Colonic mucosa (tissue), 4 donors: Measurements from ENCODE around the gene TVP23A. TPM values are rescaled to one million over a fixed set of nuclear protein-coding genes. Genes with fewer than 3 reads are reported as not detected.

ENCODE experiments used
- DNase-seq: peaks from one replicate; pipeline ENCODE4 v3.0.0-alpha.2; 2020
- H3K27ac ChIP-seq: fragments of 200-600 bp; one replicate; pipeline ENCODE4 v1.8.0; 2021
- H3K27me3 ChIP-seq: fragments of 200-600 bp; one replicate; pipeline ENCODE4 v1.8.0; 2021
- H3K36me3 ChIP-seq: fragments of 200-600 bp; one replicate; pipeline ENCODE4 v1.8.0; 2021
- H3K4me1 ChIP-seq: fragments of 200-600 bp; one replicate; pipeline ENCODE4 v1.8.0; 2021; ENCODE audit warnings: mild to moderate bottlenecking
- H3K4me3 ChIP-seq: fragments of 200-600 bp; one replicate; pipeline ENCODE4 v1.8.0; 2021
- H3K9ac ChIP-seq, 2 donors: one replicate each; pipeline ENCODE4 v1.7.0; 2013; ENCODE audit warnings: control low read depth in 2 of 2, low read depth in 2 of 2, low read length in 2 of 2
- H3K9me3 ChIP-seq: fragments of 200-600 bp; one replicate; pipeline ENCODE4 v1.8.0; 2021
- CTCF ChIP-seq: fragments of 200-600 bp; IDR thresholded peaks from one replicate; pipeline ENCODE4 v1.8.0; 2022; ENCODE audit warnings: antibody characterized with exemption, mild to moderate bottlenecking
- intact Hi-C: fragments of 100-400 bp; cut with DNase I; formaldehyde crosslinking; loops from one replicate; pipeline ENCODE4 v1.14.1; 2022
- total RNA-seq, 2 donors: library from RNA; stranded (reverse); fragmentation: NEBNext Ultra II Directional in 1 of 2; extraction: Animal tissue kit (Norgen Biotek cat#: 25700) in 1 of 2; gene quantifications; one replicate each; pipeline ENCODE4 v1.2.1, GENCODE V29; 2021
- donor health status: healthy.
- donor health status: DM: no; HTN: no; CAD: no.
- donor health status: DM: no; HTN: no; CAD: no.

The TVP23A gene
- total RNA-seq, 2 donors from 2014 or later: 0.19 TPM; not detected in 1

GRCh38 chr16:10840703-10841102 is 22.1 kb upstream of the TVP23A start:
- no peaks in the 10 kb centered on the region for H3K4me1 ChIP-seq
- H3K9ac ChIP-seq: no peak overlapping the region
- intact Hi-C loops: no loop called here
- H3K9me3 ChIP-seq: no peaks in the 10 kb centered on the region
- no peaks in the 10 kb centered on the region for H3K36me3 ChIP-seq
- no peak for TF ChIP-seq CTCF
- no peak for DNase-seq
- H3K27me3 ChIP-seq: no peaks in the 10 kb centered on the region
- no peak overlapping the region for H3K4me3 ChIP-seq
- H3K27ac ChIP-seq: no peak overlapping the region

- DNase-seq: no peak
Measured at GRCh38 chr16:10839279-10839666, 20.7 kb upstream of the TVP23A start.

GRCh38 chr16:10838621-10839278 is 20.2 kb upstream of the TVP23A start:
- Histone ChIP-seq H3K27ac (no peak overlapping the region), H3K9ac (no peak overlapping the region), H3K9me3 (no peaks in the 10 kb centered on the region), H3K4me3 (no peak overlapping the region), H3K36me3 (no peaks in the 10 kb centered on the region), H3K4me1 (no peaks in the 10 kb centered on the region), H3K27me3 (no peaks in the 10 kb centered on the region)
- DNase-seq: no peak
- intact Hi-C loops: loop anchor here (10.0 kb wide), 1 partner anchor 56 kb away; no protein-coding TSS in a partner anchor
- no peak for TF ChIP-seq CTCF

More at GRCh38 chr16:10839279-10839666, 20.7 kb upstream of the TVP23A start:
- H3K4me1 ChIP-seq: no peaks in the 10 kb centered on the region
- H3K9ac ChIP-seq: no peak overlapping the region
- no peak overlapping the region for H3K27ac ChIP-seq
- no peaks in the 10 kb centered on the region for H3K36me3 ChIP-seq
- no peaks in the 10 kb centered on the region for H3K9me3 ChIP-seq
- intact Hi-C loops: loop anchor here (10.0 kb wide), 1 partner anchor 56 kb away; no protein-coding TSS in a partner anchor
- H3K27me3 ChIP-seq: no peaks in the 10 kb centered on the region
- H3K4me3 ChIP-seq: no peak overlapping the region
- no peak for TF ChIP-seq CTCF

GRCh38 chr16:10836174-10836853 is 17.7 kb upstream of the TVP23A start:
- Histone ChIP-seq H3K27me3 (no peaks in the 10 kb centered on the region), H3K9ac (no peak overlapping the region), H3K36me3 (no peaks in the 10 kb centered on the region), H3K4me3 (no peak overlapping the region), H3K9me3 (no peaks in the 10 kb centered on the region), H3K4me1 (no peaks in the 10 kb centered on the region), H3K27ac (no peak overlapping the region)
- no peak for TF ChIP-seq CTCF
- intact Hi-C loops: loop anchor here (10.0 kb wide), 1 partner anchor 58 kb away; no protein-coding TSS in a partner anchor
- DNase-seq: no peak

- Histone ChIP-seq H3K4me1 (no peaks in the 10 kb centered on the region), H3K27me3 (no peaks in the 10 kb centered on the region), H3K9me3 (no peaks in the 10 kb centered on the region), H3K27ac (no peak overlapping the region), H3K4me3 (no peak overlapping the region), H3K9ac (no peak overlapping the region), H3K36me3 (no peaks in the 10 kb centered on the region)
- intact Hi-C loops: loop anchor here (10.0 kb wide), 1 partner anchor 59 kb away; no protein-coding TSS in a partner anchor
- no peak for TF ChIP-seq CTCF
- no peak for DNase-seq
Measured at GRCh38 chr16:10835281-10835931, 16.8 kb upstream of the TVP23A start.
